Suprapubic skin (tissue), 4 donors: Measurements from ENCODE around the gene ASCL5.

ENCODE experiments used
- EP300 ChIP-seq: sonication (generic); formaldehyde crosslinking; IDR thresholded peaks from one replicate; pipeline ENCODE4 v1.6.1; 2017; ENCODE audit warnings: antibody characterized with exemption
- POLR2A ChIP-seq, 2 donors: fragments of 450-650 bp; IDR thresholded peaks; one replicate each; pipeline ENCODE4 v1.6.1; 2017; ENCODE audit warnings: antibody characterized with exemption in 2 of 2, mild to moderate bottlenecking in 2 of 2, moderate library complexity in 2 of 2
- POLR2AphosphoS5 ChIP-seq, 3 donors: sonication (generic); formaldehyde crosslinking; IDR thresholded peaks; one replicate each; pipeline ENCODE4 v1.6.1; 2017; ENCODE audit warnings: antibody characterized with exemption in 3 of 3
- TF ChIP-seq, protein P1 (sequence below), 2 donors: fragments of 200-600 bp in 1 of 2; fragments of 450-650 bp in 1 of 2; sonication (generic) in 1 of 2; IDR thresholded peaks; one replicate each; pipeline ENCODE4 v1.5.1; 2016 to 2019; ENCODE audit warnings: antibody characterized with exemption in 2 of 2, mild to moderate bottlenecking in 1 of 2, moderate library complexity in 1 of 2

DNA sequence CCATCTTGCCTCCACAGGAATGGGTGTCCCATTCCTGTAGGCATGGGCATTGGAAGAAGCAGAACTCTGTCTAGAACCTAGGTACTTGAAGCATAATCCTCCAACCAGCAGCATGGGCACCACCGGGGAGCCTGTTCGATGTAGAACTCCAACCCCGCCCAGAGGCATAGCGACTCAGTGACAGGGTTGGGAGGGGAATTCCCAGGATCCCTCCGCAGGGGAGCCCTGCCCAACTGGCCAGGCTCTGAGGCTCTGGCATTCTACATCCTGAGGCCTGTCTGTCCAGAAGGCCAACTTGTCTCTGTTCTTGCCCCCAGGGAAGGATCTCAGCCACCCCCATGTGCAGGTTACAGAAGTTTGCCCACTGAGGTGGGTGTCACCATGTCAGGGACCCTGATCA, 53.0 kb downstream of the ASCL5 start:
- TF ChIP-seq, protein P1, sequence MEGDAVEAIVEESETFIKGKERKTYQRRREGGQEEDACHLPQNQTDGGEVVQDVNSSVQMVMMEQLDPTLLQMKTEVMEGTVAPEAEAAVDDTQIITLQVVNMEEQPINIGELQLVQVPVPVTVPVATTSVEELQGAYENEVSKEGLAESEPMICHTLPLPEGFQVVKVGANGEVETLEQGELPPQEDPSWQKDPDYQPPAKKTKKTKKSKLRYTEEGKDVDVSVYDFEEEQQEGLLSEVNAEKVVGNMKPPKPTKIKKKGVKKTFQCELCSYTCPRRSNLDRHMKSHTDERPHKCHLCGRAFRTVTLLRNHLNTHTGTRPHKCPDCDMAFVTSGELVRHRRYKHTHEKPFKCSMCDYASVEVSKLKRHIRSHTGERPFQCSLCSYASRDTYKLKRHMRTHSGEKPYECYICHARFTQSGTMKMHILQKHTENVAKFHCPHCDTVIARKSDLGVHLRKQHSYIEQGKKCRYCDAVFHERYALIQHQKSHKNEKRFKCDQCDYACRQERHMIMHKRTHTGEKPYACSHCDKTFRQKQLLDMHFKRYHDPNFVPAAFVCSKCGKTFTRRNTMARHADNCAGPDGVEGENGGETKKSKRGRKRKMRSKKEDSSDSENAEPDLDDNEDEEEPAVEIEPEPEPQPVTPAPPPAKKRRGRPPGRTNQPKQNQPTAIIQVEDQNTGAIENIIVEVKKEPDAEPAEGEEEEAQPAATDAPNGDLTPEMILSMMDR (IDR thresholded peaks at IDR 0.05), result no peak
- TF ChIP-seq POLR2A (IDR thresholded peaks at IDR 0.05), result no peak
- no peak for TF ChIP-seq POLR2AphosphoS5 (IDR thresholded peaks at IDR 0.05)
- no peak for TF ChIP-seq EP300
